ENCODE results near the gene CYP1A1. TPM values are rescaled to one million over a fixed set of nuclear protein-coding genes. Genes with fewer than 3 reads are reported as not detected.

CYP1A1 gene
- total RNA-seq, 1 experiment from 2014 or later: 0.26 TPM

- ChIA-PET CTCF (no interaction called here), POLR2A (no interaction called here)
- Mint-ChIP-seq H3K9me3 (peaks cover 11% of the 10 kb centered on the region), H3K36me3 (peaks cover 26% of the 10 kb centered on the region), H3K27me3 (ENCODE audit: low read depth) (no peaks in the 10 kb centered on the region), H3K4me3 (no peak overlapping the region), H3K27ac (no peak overlapping the region), H3K4me1 (no peaks in the 10 kb centered on the region)
- DNase-seq (ENCODE audit: low spot score) (no peak), ATAC-seq (no peak)
- TF ChIP-seq SMAD3 (CRISPR knock-in tag; IDR thresholded peaks at IDR 0.05; ENCODE audit: borderline replicate concordance) (no peak), FOXK1 (CRISPR knock-in tag; IDR thresholded peaks at IDR 0.05) (no peak), NFE2L1 (CRISPR knock-in tag; IDR thresholded peaks at IDR 0.05) (no peak), ZNF416 (CRISPR knock-in tag; IDR thresholded peaks at IDR 0.05) (no peak), CREB1 (CRISPR knock-in tag; IDR thresholded peaks at IDR 0.05) (no peak), GTF2I (CRISPR knock-in tag; conservative IDR thresholded peaks at IDR 0.05) (no peak), KAT7 (CRISPR knock-in tag; IDR thresholded peaks at IDR 0.05; ENCODE audit: borderline replicate concordance) (no peak), ZNF423 (CRISPR knock-in tag; IDR thresholded peaks at IDR 0.05) (no peak), HMGA2 (CRISPR knock-in tag; IDR thresholded peaks at IDR 0.05) (no peak), FOXP1 (CRISPR knock-in tag; IDR thresholded peaks at IDR 0.05; ENCODE audit: borderline replicate concordance) (no peak), ZNF281 (CRISPR knock-in tag; IDR thresholded peaks at IDR 0.05) (no peak), JAZF1 (CRISPR knock-in tag; IDR thresholded peaks at IDR 0.05) (no peak)
- TF ChIP-seq, protein P1, sequence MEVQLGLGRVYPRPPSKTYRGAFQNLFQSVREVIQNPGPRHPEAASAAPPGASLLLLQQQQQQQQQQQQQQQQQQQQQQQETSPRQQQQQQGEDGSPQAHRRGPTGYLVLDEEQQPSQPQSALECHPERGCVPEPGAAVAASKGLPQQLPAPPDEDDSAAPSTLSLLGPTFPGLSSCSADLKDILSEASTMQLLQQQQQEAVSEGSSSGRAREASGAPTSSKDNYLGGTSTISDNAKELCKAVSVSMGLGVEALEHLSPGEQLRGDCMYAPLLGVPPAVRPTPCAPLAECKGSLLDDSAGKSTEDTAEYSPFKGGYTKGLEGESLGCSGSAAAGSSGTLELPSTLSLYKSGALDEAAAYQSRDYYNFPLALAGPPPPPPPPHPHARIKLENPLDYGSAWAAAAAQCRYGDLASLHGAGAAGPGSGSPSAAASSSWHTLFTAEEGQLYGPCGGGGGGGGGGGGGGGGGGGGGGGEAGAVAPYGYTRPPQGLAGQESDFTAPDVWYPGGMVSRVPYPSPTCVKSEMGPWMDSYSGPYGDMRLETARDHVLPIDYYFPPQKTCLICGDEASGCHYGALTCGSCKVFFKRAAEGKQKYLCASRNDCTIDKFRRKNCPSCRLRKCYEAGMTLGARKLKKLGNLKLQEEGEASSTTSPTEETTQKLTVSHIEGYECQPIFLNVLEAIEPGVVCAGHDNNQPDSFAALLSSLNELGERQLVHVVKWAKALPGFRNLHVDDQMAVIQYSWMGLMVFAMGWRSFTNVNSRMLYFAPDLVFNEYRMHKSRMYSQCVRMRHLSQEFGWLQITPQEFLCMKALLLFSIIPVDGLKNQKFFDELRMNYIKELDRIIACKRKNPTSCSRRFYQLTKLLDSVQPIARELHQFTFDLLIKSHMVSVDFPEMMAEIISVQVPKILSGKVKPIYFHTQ (CRISPR knock-in tag; IDR thresholded peaks at IDR 0.05): no peak
- TF ChIP-seq, protein P2, sequence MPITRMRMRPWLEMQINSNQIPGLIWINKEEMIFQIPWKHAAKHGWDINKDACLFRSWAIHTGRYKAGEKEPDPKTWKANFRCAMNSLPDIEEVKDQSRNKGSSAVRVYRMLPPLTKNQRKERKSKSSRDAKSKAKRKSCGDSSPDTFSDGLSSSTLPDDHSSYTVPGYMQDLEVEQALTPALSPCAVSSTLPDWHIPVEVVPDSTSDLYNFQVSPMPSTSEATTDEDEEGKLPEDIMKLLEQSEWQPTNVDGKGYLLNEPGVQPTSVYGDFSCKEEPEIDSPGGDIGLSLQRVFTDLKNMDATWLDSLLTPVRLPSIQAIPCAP (CRISPR knock-in tag; IDR thresholded peaks at IDR 0.05): no peak
- TF ChIP-seq, protein P3, sequence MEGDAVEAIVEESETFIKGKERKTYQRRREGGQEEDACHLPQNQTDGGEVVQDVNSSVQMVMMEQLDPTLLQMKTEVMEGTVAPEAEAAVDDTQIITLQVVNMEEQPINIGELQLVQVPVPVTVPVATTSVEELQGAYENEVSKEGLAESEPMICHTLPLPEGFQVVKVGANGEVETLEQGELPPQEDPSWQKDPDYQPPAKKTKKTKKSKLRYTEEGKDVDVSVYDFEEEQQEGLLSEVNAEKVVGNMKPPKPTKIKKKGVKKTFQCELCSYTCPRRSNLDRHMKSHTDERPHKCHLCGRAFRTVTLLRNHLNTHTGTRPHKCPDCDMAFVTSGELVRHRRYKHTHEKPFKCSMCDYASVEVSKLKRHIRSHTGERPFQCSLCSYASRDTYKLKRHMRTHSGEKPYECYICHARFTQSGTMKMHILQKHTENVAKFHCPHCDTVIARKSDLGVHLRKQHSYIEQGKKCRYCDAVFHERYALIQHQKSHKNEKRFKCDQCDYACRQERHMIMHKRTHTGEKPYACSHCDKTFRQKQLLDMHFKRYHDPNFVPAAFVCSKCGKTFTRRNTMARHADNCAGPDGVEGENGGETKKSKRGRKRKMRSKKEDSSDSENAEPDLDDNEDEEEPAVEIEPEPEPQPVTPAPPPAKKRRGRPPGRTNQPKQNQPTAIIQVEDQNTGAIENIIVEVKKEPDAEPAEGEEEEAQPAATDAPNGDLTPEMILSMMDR (IDR thresholded peaks at IDR 0.05): no peak
- TF ChIP-seq, protein P4, sequence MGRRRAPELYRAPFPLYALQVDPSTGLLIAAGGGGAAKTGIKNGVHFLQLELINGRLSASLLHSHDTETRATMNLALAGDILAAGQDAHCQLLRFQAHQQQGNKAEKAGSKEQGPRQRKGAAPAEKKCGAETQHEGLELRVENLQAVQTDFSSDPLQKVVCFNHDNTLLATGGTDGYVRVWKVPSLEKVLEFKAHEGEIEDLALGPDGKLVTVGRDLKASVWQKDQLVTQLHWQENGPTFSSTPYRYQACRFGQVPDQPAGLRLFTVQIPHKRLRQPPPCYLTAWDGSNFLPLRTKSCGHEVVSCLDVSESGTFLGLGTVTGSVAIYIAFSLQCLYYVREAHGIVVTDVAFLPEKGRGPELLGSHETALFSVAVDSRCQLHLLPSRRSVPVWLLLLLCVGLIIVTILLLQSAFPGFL (CRISPR knock-in tag; IDR thresholded peaks at IDR 0.05; ENCODE audit: borderline replicate concordance): no peak
- TF ChIP-seq, protein P5, sequence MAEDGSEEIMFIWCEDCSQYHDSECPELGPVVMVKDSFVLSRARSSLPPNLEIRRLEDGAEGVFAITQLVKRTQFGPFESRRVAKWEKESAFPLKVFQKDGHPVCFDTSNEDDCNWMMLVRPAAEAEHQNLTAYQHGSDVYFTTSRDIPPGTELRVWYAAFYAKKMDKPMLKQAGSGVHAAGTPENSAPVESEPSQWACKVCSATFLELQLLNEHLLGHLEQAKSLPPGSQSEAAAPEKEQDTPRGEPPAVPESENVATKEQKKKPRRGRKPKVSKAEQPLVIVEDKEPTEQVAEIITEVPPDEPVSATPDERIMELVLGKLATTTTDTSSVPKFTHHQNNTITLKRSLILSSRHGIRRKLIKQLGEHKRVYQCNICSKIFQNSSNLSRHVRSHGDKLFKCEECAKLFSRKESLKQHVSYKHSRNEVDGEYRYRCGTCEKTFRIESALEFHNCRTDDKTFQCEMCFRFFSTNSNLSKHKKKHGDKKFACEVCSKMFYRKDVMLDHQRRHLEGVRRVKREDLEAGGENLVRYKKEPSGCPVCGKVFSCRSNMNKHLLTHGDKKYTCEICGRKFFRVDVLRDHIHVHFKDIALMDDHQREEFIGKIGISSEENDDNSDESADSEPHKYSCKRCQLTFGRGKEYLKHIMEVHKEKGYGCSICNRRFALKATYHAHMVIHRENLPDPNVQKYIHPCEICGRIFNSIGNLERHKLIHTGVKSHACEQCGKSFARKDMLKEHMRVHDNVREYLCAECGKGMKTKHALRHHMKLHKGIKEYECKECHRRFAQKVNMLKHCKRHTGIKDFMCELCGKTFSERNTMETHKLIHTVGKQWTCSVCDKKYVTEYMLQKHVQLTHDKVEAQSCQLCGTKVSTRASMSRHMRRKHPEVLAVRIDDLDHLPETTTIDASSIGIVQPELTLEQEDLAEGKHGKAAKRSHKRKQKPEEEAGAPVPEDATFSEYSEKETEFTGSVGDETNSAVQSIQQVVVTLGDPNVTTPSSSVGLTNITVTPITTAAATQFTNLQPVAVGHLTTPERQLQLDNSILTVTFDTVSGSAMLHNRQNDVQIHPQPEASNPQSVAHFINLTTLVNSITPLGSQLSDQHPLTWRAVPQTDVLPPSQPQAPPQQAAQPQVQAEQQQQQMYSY (CRISPR knock-in tag; IDR thresholded peaks at IDR 0.05): no peak
- TF ChIP-seq, protein P6, sequence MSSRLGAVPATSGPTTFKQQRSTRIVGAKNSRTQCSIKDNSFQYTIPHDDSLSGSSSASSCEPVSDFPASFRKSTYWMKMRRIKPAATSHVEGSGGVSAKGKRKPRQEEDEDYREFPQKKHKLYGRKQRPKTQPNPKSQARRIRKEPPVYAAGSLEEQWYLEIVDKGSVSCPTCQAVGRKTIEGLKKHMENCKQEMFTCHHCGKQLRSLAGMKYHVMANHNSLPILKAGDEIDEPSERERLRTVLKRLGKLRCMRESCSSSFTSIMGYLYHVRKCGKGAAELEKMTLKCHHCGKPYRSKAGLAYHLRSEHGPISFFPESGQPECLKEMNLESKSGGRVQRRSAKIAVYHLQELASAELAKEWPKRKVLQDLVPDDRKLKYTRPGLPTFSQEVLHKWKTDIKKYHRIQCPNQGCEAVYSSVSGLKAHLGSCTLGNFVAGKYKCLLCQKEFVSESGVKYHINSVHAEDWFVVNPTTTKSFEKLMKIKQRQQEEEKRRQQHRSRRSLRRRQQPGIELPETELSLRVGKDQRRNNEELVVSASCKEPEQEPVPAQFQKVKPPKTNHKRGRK (CRISPR knock-in tag; IDR thresholded peaks at IDR 0.05; ENCODE audit: borderline replicate concordance): no peak
- TF ChIP-seq, protein P7, sequence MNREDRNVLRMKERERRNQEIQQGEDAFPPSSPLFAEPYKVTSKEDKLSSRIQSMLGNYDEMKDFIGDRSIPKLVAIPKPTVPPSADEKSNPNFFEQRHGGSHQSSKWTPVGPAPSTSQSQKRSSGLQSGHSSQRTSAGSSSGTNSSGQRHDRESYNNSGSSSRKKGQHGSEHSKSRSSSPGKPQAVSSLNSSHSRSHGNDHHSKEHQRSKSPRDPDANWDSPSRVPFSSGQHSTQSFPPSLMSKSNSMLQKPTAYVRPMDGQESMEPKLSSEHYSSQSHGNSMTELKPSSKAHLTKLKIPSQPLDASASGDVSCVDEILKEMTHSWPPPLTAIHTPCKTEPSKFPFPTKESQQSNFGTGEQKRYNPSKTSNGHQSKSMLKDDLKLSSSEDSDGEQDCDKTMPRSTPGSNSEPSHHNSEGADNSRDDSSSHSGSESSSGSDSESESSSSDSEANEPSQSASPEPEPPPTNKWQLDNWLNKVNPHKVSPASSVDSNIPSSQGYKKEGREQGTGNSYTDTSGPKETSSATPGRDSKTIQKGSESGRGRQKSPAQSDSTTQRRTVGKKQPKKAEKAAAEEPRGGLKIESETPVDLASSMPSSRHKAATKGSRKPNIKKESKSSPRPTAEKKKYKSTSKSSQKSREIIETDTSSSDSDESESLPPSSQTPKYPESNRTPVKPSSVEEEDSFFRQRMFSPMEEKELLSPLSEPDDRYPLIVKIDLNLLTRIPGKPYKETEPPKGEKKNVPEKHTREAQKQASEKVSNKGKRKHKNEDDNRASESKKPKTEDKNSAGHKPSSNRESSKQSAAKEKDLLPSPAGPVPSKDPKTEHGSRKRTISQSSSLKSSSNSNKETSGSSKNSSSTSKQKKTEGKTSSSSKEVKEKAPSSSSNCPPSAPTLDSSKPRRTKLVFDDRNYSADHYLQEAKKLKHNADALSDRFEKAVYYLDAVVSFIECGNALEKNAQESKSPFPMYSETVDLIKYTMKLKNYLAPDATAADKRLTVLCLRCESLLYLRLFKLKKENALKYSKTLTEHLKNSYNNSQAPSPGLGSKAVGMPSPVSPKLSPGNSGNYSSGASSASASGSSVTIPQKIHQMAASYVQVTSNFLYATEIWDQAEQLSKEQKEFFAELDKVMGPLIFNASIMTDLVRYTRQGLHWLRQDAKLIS (CRISPR knock-in tag; IDR thresholded peaks at IDR 0.05; ENCODE audit: borderline replicate concordance): no peak
These were observed 42.4 kb downstream of the CYP1A1 start for GRCh38 chr15:74682954-74683353.
